AG09319 (cell line): ENCODE measurements around the gene KMT2D.

Source experiments
- DNase-seq: peaks from one replicate; pipeline ENCODE4 v3.0.0-alpha.2; 2010; ENCODE audit warnings: low read depth; ENCODE audit errors: extremely low read depth
- CTCF ChIP-seq: IDR thresholded peaks from 2 replicates; pipeline ENCODE4 v1.5.1; 2011; ENCODE audit warnings: low read depth, mild to moderate bottlenecking, inconsistent platforms, low read length, moderate library complexity

KMT2D gene

DNA sequence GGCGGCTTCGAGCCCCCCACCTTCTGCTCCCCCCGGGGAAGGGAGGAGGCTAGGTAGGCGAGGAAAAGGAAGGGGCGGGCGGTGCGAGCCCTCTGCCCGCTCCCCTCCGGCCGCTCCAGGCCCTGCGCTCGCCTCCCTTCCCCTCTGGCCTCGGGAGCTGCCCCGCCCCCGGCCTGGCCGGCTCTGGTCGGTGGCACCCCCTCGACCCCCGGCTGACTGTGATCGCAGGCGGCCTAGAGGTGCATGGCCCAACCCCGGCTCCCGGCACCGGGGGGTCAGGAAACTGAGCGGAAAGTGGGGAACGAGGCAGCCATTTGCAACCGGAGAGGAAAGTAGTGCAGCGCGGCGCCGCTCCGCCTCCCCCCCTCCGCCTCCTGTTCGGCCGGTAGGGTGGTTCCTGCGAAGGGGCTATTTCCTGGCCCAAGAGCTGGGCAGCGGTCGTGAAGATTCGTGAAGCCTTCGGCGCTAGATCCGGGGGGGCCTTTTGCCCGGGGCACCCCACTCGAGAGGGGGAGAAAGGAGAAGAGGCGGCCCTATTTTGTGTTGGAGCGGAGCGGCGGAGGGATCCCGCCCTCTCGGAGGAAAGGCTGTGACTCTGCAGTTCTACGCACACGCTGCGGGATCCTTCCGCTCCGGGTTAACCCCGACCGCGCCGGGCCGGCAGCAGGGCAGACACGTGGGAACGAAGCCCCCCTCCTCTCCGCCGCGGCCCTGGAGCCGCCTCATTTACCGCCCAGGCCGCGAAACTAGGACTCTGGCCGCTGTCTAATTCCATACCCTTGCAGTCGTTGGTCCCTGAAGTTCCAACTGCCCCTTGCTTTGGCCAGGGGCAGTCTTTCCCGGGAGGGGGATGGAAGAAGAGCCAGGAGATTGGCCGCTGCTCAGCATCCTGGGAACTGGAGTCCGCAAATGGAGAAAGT, at the start of gene KMT2D:
Gene KMT2D (minus strand): TSS at position 558 of the 920 bp plus-strand sequence. CDS start 5,470 bp downstream, outside the sequence.
- peak; percentile 11; the same call in 1 of the 2 replicates for TF ChIP-seq CTCF
- DNase-seq: peak; percentile 95

- no peak for TF ChIP-seq CTCF
- no peak for DNase-seq
Observed at GRCh38 chr12:49109641-49110463, 49.3 kb upstream of the KMT2D start.

DNA sequence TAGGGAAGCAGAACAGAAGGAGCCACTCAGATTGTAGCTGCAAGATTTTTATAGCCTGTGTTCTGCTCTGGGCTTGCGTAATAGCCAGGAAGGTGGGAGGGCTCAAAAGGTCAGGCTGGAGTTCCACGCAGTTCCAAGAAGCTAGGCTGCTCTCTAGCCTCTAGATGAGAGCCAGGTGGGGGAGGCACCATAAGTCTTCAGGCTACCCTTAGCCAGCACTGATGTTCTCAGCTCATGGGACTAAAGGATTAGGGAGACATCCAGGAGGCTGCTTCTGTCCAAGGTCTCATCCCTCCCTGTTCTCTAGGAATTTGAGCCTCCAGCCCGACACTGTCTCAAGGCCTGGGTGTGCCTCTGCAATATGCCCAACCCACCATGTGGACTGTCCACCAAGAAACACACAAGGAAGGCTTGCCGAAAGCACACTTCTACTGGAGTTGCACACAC, 48.4 kb upstream of the KMT2D start:
- TF ChIP-seq CTCF: no peak
- DNase-seq: no peak

DNA sequence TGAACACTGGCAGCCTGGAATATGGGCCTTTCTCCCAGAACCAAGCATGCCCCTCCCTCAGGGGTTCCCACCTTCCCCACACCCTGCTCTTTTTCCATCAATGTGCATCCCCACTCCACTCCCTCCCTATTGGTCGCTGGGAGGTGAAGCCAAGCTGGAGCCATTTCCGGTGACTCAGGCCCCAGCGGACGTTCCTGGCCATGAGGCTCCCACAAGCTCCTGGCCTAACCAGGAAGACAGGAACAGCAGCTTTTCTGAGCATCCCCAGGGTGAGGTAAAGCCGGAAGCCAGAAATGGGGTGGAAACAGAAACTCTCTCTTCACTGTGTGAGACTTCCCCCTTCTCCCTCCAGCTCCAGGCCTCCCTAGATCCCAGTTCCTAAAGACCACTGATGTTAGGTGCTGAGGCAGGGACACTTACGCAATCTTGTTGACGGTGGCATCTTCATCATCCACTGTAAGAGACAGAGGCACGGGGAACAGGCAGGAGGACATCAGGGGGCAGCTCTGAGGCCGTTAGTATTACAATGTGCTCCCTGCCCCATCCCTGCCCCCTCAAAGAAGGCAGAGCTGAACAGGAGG, 45.0 kb upstream of the KMT2D start:
- no peak for DNase-seq
- TF ChIP-seq CTCF: no peak

DNA sequence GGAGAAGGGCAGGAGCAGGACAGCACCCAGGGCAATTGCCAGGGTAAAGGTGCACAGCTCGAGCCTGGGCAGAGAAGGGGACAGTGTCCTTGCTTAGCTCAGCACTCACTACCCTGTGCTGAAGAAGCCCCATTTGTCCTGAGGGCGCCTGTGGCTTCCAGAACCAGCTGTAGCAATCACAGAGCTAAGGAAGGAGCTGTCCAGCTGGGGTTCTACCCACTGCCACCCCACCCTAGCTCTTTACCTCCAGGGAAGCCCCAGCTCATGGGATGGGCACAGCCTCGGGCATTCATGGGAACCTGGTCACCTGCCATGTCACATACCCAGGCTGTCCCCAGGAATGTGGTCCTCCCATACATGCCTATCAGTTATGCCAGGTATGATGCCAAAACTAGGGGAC, 44.2 kb upstream of the KMT2D start:
- TF ChIP-seq CTCF: no peak
- no peak for DNase-seq

GRCh38 chr12:49100380-49100779, 39.8 kb upstream of the KMT2D start:
- TF ChIP-seq CTCF: no peak
- no peak for DNase-seq
